GM20431 (cell line): Measurements from ENCODE around the gene CXXC4.

Source experiments
- in situ Hi-C: fragments of 300-500 bp; cut with MseI, MboI; formaldehyde crosslinking; loops from one replicate; pipeline ENCODE4 v1.15.0; 2020; ENCODE audit warnings: low sequenced_read_pairs; ENCODE audit not compliant: unreplicated experiment

CXXC4 gene

DNA sequence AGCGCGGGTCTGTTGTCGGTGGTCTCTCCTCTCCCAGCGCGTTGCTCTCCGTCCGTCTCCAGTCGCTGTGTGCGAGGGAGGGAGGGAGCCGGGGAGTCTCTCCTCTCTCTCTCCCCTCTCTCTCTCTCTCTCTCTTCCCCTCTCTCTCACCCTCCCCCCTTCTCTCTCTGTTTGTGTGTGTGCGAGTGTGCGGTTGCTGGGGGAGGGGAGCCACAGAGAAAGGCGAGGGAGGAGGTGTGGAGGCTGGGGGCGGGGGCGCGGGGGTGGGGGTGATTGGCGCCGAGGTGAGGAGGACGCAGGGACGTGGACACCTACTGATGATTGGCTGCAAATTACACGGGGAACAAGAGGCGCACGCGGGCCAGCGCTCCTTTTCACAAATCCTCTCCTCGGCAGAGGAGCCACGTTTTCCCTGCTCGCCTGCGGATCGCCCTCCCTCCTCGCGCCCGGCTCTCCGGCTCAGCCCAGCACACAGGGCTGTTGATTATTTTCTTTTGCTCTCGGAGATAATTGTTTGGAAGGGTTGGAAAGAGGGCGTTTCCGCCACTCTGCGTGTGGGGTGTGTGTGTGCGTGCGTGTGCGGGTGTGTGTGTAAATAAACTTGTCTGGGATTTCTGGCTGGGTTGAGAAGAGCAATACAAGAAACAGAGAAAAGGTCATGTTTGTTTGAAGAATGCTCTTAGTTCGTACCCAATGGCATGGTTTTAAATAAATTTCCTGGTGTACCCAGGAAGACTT lies at the start of gene CXXC4:
Gene CXXC4, minus strand, starts transcription at position 73 of the 738 bp plus-strand sequence. CDS start 3,092 bp downstream, outside the sequence.
- in situ Hi-C loops = no loop called here

DNA sequence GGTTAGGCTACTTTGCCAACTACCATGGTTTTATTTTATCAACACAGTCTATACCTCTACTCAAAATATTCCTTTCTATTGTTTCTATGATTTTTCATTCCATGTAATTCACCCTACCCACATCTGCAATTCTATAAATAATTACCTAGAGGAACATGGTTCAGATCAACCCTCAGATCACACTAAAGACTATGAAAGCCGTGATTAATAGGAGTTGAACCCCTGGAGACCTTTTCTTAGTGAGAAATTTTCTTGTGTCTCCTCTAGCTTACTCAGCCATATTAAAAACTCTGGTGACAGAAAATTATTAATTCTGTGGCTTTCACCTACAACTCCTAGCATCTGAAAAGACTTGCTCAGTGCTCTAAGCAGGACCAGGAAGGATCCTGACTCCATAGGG lies 38.5 kb upstream of the CXXC4 start:
- in situ Hi-C loops = no loop called here

DNA sequence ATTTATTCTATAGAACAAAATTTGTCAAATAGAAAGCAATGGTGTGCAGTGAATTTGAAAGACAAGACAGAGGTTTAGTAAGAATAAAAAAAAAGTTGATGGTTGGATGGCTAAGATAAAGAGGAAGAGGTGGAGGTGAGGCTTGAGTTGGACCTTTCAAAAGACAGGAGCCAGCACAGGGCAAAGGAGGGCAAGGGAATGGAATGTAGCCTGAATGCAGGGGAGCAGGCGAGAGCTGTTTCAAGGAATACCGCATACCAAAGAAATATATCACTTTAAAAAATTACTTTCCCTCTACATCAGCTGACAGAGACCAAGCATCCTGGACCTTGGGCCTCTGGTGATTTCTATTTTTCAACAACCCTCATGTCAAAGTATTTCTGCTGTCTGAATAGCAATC lies 38.0 kb upstream of the CXXC4 start:
- in situ Hi-C loops = no loop called here

DNA sequence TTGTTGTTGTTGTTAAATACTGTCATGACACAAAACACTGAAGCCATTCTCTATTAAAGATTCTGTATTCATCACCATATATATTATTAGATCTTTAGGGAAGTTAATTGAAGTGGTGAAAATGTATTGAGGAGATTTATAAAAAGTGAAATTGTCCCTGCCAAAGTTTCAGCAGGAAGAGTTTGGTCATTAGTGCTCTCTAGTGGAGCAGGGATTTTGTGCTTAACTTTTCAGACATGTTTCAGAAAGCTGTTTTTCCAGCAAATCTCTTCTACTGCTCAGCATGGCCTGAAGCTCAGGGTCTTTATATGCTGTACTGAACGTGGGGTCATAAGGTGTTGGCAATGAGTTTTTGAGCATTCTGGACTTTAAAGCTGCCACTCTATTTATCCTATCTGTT lies 36.7 kb upstream of the CXXC4 start:
- in situ Hi-C loops = no loop called here

DNA sequence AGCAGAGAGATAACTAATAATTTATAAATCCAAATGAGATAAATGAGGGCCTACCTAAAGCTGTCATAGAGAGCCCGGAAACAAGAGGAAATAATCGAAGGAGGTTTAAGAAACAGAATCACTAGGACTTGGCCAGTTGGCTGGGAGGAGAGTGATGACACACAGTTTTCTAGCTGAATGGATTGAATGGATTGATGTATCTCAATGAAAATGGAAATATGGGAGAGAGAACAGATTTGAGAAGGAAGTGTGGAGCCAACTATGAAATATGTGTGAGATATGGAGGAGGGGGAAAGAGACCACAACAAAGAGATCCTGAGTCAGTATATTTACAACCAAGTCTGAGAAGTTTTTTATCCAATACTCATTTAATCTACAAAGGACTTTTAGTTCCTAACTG lies 35.7 kb upstream of the CXXC4 start:
- in situ Hi-C loops = no loop called here

DNA sequence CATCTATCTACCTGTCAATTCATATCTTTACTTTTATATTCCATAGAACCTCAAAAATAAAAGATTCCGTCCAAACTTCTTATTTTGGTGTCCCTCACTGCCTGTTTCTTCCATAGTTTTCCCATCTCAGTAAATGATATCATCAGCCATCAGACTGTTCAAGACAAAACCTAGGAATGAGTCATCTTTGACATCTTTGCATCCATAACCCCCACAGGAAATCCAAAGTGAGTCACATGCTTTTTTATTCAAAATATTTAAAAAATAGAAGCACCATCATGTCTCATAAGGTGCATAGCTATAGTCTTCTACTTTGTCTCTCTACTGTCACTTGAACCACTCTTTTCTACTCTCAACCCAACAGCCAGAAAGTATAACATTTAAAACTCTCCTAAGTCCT lies 29.9 kb upstream of the CXXC4 start:
- in situ Hi-C loops = no loop called here

DNA sequence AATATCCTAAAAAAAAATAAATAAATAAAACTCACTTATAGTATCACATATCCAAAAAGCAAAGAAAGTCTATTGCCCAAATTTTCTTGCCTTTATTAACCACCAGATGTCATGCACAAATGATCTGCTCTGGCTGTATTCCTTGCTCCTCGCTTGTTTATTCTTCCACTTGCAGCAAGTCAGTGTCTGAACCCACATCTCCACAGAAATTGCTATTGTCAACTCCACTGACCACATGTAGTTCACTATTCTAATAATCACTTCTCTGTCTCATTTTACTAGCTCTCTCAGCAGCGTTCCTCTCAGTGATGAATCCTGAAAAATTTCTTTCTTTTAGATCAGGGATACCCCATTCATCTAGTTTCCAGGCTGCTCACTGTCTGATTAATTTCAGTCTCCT lies 29.3 kb upstream of the CXXC4 start:
- in situ Hi-C loops = no loop called here

DNA sequence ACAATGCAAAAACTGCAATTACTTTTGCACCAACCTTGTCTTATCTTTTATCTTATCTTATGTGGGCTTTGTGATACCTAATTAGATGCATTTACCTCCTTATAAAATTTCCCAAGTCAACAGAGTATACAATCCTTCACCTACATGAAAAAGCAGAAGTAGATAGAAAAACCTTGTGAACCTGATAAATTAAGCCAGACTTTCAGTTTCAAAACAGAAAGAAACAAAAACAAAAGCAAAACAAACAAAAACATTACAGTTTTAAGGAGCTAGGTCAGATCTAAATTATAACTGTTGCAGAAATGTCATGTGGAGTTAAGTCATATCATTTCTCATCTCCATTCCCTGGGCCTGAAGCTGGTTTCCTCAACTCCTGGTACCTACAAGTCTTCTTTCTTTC lies 24.9 kb upstream of the CXXC4 start:
- in situ Hi-C loops = no loop called here

DNA sequence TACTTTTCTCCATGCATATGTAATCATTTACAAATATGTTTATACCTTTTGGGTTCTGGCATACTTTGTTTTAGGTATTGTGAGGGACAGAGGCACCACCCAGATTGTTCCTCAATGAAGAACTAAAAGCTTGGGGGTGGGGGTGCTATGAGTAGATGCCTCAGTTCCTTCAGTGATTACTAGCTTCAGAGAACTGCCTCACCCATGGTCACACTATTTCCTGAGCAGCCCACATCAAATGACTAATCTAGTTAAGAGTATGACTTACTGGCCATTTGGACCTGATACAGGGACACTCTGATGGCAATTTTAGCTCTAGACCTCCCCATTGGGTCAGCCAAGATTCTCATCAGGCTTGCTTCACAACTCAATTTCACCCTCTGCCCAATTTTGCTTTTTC lies 22.2 kb upstream of the CXXC4 start:
- in situ Hi-C loops = no loop called here

DNA sequence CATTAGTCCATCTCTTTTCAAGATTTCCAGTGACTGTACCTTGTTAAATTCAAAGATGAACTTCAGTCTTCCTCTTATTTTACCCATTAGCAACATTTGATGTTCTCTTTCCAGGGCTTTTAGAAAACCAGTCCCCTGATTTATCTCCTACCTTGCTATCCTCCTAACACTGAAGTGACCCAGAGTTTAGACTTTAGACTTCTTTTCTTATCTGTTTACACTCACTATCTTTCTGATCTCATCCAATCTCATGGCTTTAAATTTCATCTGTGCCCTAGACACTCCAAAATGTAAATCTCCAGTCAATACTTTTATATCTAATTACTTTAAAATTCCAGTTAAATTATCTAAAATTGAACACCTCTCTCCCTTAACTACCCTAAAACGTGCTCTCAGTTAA lies 13.5 kb upstream of the CXXC4 start:
- in situ Hi-C loops = no loop called here

DNA sequence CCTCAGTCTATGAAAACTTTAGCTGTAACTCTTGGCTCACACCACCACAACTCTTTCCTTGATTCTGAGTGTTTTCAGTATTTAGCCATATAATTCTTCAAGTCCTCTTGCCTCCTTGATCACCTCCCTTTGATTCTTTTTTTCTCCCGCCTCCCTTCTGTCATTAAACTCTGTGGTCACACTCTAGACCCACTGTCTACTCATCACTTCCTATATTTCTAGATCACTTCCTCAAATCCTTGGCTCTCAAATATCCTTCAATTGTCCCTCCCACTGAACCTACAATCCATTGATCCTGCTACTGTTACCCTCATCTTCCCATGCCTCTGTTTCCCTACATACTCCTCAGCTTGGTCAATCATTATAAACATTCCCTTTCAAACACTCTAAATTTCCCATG lies 12.4 kb upstream of the CXXC4 start:
- in situ Hi-C loops = no loop called here

DNA sequence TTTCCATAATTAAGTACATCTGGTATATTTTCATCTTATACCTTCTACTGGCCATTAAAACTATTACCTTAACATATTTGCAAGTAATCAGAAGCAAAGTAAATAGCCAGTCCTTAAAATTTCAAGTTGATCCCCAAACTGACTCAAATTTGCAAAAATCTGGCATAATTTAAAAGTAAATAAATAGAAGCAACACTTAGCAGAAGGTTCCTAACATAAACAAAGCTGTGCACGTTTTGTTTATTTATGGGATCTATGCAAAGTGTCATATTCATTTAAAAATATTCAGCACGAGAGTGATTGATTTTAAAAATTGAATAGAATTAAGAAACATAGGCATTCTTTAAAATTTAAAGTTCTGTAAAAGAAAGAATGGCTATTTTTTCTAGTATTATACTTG lies 9.8 kb upstream of the CXXC4 start:
- in situ Hi-C loops = no loop called here

DNA sequence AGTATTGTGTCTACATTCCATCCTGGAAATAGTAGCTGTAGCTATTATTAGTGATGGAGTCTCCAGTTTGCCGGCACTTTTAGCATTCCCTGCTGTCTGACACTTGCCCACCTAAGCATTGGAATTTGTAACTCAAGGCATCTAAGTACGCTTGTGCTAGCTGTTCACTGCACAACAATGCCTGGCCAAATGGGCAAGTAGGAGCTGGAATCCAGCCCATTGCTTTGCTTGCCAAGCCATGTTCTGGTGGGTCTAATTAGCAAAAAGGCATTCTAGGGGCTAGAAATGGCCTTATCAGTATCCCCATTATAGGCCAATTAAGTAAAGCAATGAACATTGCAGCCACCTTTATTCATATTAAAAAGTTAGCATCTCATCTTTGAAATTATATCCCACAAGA lies 7.8 kb upstream of the CXXC4 start:
- in situ Hi-C loops = no loop called here

DNA sequence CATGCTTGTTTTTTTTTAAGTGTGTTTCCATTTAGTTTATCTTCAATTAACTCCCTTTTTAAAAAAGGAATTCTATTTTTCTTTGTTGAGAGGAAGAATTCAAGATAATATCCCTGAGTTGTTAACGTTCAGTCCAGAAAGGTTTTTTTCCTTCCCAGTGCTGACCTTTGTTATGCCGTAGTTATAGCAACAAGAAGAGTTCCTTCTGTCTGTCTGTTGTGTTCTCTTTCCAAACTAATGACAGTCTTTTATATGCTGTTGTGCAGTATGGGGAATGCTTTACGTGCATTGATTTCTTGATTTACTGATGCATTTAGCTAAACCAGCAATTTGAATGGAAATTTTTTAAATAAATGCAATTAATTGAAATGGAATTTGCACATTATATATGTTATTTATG lies 6.6 kb upstream of the CXXC4 start:
- in situ Hi-C loops = no loop called here

DNA sequence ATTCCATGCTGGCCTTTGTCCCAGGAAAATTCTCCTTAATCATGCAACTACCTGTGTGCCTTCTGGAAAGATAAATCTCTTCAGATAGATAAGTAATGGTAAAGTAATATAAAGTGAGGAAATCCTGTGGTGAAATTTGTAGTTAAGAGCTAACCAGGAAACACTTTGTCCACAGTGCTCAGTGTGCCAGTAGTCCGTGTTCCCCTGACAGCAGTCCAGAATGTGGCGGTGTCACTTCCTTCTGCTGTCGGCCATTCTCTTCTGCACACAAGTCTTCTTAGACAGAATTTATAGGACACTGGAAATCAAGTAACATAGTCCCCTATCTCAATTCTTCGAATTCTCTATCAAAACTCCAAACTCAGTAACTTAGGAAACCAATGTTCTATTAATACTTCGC lies 5.7 kb upstream of the CXXC4 start:
- in situ Hi-C loops = no loop called here

DNA sequence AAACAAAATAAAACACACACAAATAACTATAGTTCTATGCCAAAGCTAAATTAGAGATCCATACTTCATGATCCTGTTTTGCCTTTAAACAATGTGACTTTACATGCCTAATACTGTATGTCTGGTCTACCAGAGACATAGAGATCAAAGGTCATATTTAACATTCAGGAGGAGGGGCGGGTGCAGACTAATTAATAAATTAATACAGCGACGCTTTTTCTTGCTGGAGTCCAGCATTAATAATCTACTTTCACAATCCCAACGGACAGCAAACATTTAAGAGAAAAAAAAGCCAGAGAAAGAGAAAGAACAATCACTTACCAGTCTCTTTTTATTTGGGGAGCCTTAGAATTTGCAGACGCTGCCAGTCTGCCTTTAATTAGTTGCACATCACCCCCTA lies 509 bp downstream of the CXXC4 start:
- in situ Hi-C loops = no loop called here

DNA sequence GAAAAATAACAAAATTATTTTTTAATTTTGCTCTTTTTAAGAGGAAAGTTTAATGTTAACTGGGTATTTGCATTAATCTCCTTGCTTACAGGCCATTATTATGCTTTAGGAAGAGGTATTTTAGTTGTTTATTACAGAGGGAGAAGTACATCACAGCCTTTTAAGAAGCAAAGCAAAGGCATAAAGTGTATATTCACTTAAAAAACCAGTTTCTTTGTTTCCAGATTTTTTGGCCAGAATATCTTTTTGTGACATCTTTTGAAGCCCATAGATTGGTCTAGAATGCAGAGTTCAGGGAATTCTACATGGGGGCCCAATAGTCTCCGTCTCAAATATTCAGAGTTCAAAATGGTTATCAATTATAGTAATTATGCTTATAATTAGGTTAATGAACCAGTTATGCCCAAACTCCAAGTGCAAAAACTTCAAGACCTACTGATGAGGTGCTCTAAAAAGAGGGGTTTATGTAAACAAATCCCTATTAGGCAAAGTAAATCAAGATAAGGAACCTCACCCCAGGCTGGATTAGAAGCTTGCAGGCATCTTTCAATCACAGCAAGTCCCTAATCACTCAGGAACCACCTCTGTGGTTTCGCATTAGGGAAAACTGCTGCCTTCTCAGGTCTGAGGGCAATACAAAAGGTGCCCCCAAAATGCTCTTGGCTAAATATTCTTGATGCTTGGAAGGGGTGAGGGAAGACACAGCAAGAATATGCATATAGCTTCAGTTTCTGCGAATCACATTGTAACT lies 1.4 kb downstream of the CXXC4 start:
- in situ Hi-C loops = no loop called here

DNA sequence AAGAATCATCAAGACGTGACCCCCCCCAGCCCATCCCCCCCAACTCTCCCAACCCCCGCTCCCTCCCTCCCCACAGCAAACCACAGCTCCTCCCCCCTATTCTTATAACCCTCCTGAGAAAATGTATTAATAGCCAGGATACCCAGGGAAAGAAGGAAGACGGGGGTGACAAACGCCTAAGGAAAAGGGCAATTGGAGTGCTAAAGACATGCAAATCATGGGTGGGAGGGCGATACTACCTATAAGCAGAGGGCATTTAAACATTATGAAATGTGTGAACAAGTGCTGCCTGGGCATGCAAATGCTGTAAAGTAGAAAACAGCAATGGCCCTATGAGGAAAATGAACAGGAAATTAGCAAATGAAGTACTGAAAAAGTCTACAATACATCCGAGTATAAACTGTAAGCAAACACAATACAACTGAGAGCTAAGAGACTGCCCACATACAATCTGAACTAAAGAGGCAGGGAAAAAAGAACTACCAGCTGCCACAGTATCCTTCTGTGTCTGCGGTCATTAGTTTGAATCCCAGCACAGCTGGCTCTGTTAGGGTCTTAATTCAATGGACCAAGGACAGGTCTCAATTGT lies 2.4 kb downstream of the CXXC4 start:
- in situ Hi-C loops = no loop called here

DNA sequence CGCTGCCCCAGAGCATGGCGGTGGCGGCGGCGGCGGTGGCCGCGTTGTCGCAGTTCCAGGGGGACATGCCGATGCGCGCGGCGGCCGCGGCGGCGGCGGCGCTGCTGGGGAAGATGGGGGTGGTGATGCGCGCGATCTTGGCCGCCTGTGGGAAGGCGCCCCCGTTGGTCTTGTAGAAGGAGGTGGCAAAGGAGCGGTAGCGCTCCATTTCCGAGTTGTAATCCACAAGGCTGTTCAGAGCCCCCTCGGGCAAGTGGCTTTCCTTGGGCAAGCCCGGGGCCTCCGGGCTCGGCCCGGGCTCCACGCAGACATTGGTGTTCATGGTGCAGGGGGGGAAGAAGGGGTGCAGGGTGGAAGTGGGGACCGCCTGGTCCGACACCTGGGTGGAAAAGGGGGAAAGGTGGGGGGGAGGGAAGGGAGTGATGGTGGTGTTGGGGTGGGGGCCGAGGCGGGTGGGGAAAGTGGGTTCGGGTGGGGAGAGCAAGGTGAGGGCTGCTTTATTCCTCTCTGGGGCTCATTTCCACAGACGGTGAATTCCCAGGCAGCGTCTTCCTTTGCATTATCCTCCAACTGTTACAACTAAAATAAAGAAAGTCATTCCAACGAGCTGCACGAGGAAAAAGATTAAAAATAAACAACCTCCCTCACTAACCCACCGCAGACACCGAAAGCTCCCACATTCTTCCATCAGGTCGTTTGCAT lies 3.1 kb downstream of the CXXC4 start:
- in situ Hi-C loops = no loop called here

DNA sequence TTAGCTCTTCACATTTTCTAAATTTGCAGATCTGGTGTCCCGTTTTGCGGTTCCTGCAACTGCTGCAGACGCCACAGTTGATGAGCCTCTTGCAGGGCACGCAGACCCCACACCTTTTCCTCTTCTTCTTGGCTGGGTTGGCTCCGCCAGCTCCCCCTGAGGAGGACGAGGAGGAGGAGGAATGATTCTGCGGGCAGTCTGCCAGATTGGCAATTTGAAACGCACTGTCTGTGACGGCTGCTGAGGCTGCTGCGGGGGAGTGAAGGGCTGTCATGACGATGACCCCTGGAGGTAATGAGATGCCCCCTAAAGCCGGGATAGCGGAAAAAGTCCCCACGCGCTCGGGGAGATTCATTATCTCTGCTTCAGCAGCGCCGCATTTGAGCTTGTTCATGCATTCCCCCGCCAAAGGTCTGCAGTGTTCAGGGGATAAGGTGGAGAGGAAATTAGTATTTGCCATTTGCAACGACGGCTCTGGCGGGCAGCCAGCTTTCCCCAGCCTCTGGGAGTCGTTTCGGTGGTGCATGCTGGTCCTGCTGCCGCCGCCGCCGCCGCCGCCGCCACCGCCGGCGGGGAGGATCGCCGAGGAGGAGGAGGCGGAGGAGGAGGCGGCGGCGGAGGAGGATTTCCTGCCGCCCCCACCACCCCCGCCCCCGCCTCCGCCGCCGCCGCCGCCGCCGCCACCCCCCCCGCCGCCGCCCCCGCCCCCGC lies 3.8 kb downstream of the CXXC4 start:
- in situ Hi-C loops = no loop called here
